K562 (cell line): ENCODE measurements around the gene SEC14L2. TPM values are rescaled to one million over a fixed set of nuclear protein-coding genes. Genes with fewer than 3 reads are reported as not detected.

Experiments used
- DACH1 ChIP-seq: fragments of 450-650 bp; IDR thresholded peaks from 2 replicates; pipeline ENCODE4 v1.6.1; 2018; ENCODE audit not compliant: partially characterized antibody
- ETV5 ChIP-seq: sonication (generic); formaldehyde crosslinking; IDR thresholded peaks from 2 replicates; pipeline ENCODE4 v1.4.0; 2020; ENCODE audit warnings: low read depth, mild to moderate bottlenecking, missing genetic modification reagents
- PATZ1 ChIP-seq: fragments of 250-450 bp; sonication (Bioruptor Pico); IDR thresholded peaks from 2 replicates; pipeline ENCODE4 v1.5.0; 2020; ENCODE audit warnings: mild to moderate bottlenecking, borderline replicate concordance
- POLR2H ChIP-seq: IDR thresholded peaks from 2 replicates; pipeline ENCODE4 v1.6.1; 2016; ENCODE audit warnings: missing genetic modification characterization, low read depth, mild to moderate bottlenecking, control low read depth, missing compliant biosample characterization, moderate library complexity
- RUNX1 ChIP-seq: sonication (generic); IDR thresholded peaks from 2 replicates; pipeline ENCODE4 v1.6.1; 2016; ENCODE audit warnings: antibody characterized with exemption, low read depth
- SPI1 ChIP-seq: IDR thresholded peaks from 2 replicates; pipeline ENCODE4 v1.6.1; 2011; ENCODE audit warnings: low read depth, low read length, control low read depth, borderline replicate concordance
- TARDBP ChIP-seq: fragments of 450-650 bp; IDR thresholded peaks from 2 replicates; pipeline ENCODE4 v1.6.1; 2016
- TBL1XR1 ChIP-seq, 2 experiments: IDR thresholded peaks; 2 replicates each; pipeline ENCODE4 v1.6.1; 2012; ENCODE audit warnings: improper control_type of control experiment in 2 of 2, low read length in 2 of 2, mild to moderate bottlenecking in 1 of 2
- ZC3H11A ChIP-seq: IDR thresholded peaks from 2 replicates; pipeline ENCODE4 v1.6.1; 2012; ENCODE audit warnings: low read depth, low read length, improper control_type of control experiment
- ZNF124 ChIP-seq: sonication (generic); formaldehyde crosslinking; IDR thresholded peaks from 2 replicates; pipeline ENCODE4 v1.8.1; 2022; ENCODE audit warnings: missing genetic modification reagents
- ZNF41 ChIP-seq: fragments of 250-450 bp; sonication (Bioruptor Pico); conservative IDR thresholded peaks from 2 replicates; pipeline ENCODE4 v1.4.0; 2020; ENCODE audit warnings: mild to moderate bottlenecking
- ZZZ3 ChIP-seq: fragments of 450-650 bp; IDR thresholded peaks from 2 replicates; pipeline ENCODE4 v1.6.1; 2016; ENCODE audit warnings: antibody characterized with exemption, mild to moderate bottlenecking, moderate library complexity
- polyA plus RNA-seq, 8 experiments: library from polyadenylated mRNA; depleted of rRNA in 4 of 8; stranded (reverse) in 5 of 8; unstranded in 3 of 8; fragments of >200 nt; fragmentation: Nextera tagmentation in 2 of 8; fragmentation: Illumina TruSeq in 1 of 8; extraction: Ambion mirVana in 2 of 8; extraction: Trizol in 1 of 8; gene quantifications; 2 replicates each; pipeline versions ENCODE4 v1.2.1 to v1.2.3, GENCODE V29; 2011 to 2014; ENCODE audit warnings: inconsistent platforms in 1 of 8, missing spikeins in 1 of 8
- total RNA-seq, 7 experiments: library from RNA; depleted of rRNA in 6 of 7; stranded (reverse); fragments of >200 nt in 6 of 7; fragmentation: Illumina TruSeq in 2 of 7; extraction: Trizol in 2 of 7; gene quantifications; 2 replicates each; pipeline versions ENCODE4 v1.2.1 to v1.2.3, GENCODE V29; 2011 to 2021; ENCODE audit warnings: low replicate concordance in 1 of 7
- TF ChIP-seq, protein P1 (sequence below): fragments of 450-650 bp; IDR thresholded peaks from 2 replicates; pipeline ENCODE4 v1.6.1; 2016; ENCODE audit warnings: mild to moderate bottlenecking
- TF ChIP-seq, protein P2 (sequence below): IDR thresholded peaks from 2 replicates; pipeline ENCODE4 v1.6.1; 2011; ENCODE audit warnings: borderline replicate concordance, low read depth, mild to moderate bottlenecking, moderate library complexity, low read length; ENCODE audit not compliant: insufficient read depth, poor library complexity, severe bottlenecking
- TF ChIP-seq, protein P3 (sequence below): fragments of 450-650 bp; IDR thresholded peaks from 2 replicates; pipeline ENCODE4 v1.6.1; 2017; ENCODE audit warnings: antibody characterized with exemption, mild to moderate bottlenecking

SEC14L2 gene
- total and polyA plus RNA-seq, 9 of the 15 experiments (the other 6 are each of a cell fraction or from before 2014, with no cell fraction given) = 0.03 to 0.17 (median 0.10) TPM

DNA sequence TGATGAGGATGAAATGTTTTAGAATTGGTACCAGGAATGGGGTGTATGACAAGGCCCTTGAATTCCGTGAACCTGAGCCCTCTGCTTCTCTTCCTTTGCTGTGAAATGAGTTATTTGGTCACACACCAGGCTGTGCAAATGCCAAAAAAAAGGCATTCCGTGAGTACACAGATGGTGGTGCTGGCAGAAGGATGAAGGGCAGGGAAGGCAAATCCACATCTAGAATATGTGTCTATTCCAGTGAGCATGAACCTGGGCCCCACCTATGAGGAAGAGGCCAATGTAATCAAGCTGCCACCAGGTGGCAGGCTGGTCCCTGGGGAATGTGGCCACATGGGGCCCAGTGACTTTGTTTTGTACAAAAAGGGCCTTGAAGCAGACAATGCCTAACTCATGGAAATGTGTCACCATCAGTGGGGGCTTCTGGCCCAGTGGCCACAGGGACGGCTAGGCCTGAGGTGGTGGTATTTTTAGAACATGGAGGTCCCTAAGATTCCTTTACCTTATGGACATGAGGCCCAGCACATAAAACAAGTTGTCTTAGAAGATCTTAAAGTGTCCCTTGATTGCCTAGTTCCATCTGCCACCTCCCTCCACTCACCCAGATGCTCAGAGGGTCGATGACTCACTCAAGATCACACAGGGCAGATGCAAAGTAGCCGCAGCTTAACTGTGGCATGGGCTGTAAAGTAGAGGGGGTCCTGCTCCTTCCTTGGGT, 5.7 kb upstream of the SEC14L2 start (continued):
- no peak for TF ChIP-seq PATZ1
- TF ChIP-seq, protein P1, sequence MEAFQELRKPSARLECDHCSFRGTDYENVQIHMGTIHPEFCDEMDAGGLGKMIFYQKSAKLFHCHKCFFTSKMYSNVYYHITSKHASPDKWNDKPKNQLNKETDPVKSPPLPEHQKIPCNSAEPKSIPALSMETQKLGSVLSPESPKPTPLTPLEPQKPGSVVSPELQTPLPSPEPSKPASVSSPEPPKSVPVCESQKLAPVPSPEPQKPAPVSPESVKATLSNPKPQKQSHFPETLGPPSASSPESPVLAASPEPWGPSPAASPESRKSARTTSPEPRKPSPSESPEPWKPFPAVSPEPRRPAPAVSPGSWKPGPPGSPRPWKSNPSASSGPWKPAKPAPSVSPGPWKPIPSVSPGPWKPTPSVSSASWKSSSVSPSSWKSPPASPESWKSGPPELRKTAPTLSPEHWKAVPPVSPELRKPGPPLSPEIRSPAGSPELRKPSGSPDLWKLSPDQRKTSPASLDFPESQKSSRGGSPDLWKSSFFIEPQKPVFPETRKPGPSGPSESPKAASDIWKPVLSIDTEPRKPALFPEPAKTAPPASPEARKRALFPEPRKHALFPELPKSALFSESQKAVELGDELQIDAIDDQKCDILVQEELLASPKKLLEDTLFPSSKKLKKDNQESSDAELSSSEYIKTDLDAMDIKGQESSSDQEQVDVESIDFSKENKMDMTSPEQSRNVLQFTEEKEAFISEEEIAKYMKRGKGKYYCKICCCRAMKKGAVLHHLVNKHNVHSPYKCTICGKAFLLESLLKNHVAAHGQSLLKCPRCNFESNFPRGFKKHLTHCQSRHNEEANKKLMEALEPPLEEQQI = no peak
- no peak for TF ChIP-seq ZZZ3
- 0 out of 2 replicates have a peak, but pooled peaks have one; percentile 18 for TF ChIP-seq SPI1
- TF ChIP-seq ETV5 (CRISPR knock-in tag) = no peak
- no peak for TF ChIP-seq RUNX1
- TF ChIP-seq ZC3H11A = no peak
- TF ChIP-seq ZNF124 = no peak
- no peak for TF ChIP-seq DACH1
- TF ChIP-seq POLR2H = no peak
- TF ChIP-seq, protein P2, sequence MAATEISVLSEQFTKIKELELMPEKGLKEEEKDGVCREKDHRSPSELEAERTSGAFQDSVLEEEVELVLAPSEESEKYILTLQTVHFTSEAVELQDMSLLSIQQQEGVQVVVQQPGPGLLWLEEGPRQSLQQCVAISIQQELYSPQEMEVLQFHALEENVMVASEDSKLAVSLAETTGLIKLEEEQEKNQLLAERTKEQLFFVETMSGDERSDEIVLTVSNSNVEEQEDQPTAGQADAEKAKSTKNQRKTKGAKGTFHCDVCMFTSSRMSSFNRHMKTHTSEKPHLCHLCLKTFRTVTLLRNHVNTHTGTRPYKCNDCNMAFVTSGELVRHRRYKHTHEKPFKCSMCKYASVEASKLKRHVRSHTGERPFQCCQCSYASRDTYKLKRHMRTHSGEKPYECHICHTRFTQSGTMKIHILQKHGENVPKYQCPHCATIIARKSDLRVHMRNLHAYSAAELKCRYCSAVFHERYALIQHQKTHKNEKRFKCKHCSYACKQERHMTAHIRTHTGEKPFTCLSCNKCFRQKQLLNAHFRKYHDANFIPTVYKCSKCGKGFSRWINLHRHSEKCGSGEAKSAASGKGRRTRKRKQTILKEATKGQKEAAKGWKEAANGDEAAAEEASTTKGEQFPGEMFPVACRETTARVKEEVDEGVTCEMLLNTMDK = no peak
- TF ChIP-seq, protein P3, sequence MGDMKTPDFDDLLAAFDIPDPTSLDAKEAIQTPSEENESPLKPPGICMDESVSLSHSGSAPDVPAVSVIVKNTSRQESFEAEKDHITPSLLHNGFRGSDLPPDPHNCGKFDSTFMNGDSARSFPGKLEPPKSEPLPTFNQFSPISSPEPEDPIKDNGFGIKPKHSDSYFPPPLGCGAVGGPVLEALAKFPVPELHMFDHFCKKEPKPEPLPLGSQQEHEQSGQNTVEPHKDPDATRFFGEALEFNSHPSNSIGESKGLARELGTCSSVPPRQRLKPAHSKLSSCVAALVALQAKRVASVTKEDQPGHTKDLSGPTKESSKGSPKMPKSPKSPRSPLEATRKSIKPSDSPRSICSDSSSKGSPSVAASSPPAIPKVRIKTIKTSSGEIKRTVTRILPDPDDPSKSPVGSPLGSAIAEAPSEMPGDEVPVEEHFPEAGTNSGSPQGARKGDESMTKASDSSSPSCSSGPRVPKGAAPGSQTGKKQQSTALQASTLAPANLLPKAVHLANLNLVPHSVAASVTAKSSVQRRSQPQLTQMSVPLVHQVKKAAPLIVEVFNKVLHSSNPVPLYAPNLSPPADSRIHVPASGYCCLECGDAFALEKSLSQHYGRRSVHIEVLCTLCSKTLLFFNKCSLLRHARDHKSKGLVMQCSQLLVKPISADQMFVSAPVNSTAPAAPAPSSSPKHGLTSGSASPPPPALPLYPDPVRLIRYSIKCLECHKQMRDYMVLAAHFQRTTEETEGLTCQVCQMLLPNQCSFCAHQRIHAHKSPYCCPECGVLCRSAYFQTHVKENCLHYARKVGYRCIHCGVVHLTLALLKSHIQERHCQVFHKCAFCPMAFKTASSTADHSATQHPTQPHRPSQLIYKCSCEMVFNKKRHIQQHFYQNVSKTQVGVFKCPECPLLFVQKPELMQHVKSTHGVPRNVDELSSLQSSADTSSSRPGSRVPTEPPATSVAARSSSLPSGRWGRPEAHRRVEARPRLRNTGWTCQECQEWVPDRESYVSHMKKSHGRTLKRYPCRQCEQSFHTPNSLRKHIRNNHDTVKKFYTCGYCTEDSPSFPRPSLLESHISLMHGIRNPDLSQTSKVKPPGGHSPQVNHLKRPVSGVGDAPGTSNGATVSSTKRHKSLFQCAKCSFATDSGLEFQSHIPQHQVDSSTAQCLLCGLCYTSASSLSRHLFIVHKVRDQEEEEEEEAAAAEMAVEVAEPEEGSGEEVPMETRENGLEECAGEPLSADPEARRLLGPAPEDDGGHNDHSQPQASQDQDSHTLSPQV = 0 out of 2 replicates have a peak, but pooled peaks have one; percentile 45
- no peak for TF ChIP-seq TBL1XR1 (IDR thresholded peaks at IDR 0.05; ENCODE audit: low read length in 2 of 2)
- TF ChIP-seq TARDBP = peak; percentile 24; the same call in 1 of the 2 replicates
- no peak for TF ChIP-seq ZNF41 (CRISPR knock-in tag)
